GM12801 (cell line): ENCODE measurements around the gene POGZ.

Experiments used
- CTCF ChIP-seq: IDR thresholded peaks from one replicate; pipeline ENCODE4 v1.5.1; 2011; ENCODE audit warnings: control low read depth; ENCODE audit not compliant: insufficient read length; ENCODE audit errors: extremely low read depth

Gene POGZ

GRCh38 chr1:151499930-151500329 lies 40.6 kb upstream of the POGZ start:
- TF ChIP-seq CTCF = no peak

GRCh38 chr1:151499365-151499764 lies 40.1 kb upstream of the POGZ start:
- no peak for TF ChIP-seq CTCF

- TF ChIP-seq CTCF = no peak
Measured at GRCh38 chr1:151495316-151495715, 36.0 kb upstream of the POGZ start.

- TF ChIP-seq CTCF = no peak
Measured at GRCh38 chr1:151494741-151495281, 35.5 kb upstream of the POGZ start.

GRCh38 chr1:151493042-151493441 lies 33.7 kb upstream of the POGZ start:
- TF ChIP-seq CTCF = no peak

GRCh38 chr1:151492120-151492519 lies 32.8 kb upstream of the POGZ start:
- TF ChIP-seq CTCF = no peak

- no peak for TF ChIP-seq CTCF
Measured at GRCh38 chr1:151491641-151492040, 32.3 kb upstream of the POGZ start.

- no peak for TF ChIP-seq CTCF
Measured at GRCh38 chr1:151486557-151486956, 27.3 kb upstream of the POGZ start.
